SK-N-SH (cell line): ENCODE data around the gene CCDC88C. TPM values are rescaled to one million over a fixed set of nuclear protein-coding genes. Genes with fewer than 3 reads are reported as not detected.

ENCODE experiments used
- CTCF ChIA-PET: fragments of 300-600, 350-600 bp; formaldehyde crosslinking; extraction: SDS; loops from one replicate; lab custom pipeline; 2021; lab: Yijun Ruan, JAX
- POLR2A ChIA-PET: fragments of 350-600 bp; sonication (Branson Sonifier 250); formaldehyde crosslinking; extraction: SDS; loops from one replicate; lab custom pipeline; 2020; ENCODE audit warnings: antibody characterized with exemption, inconsistent platforms; lab: Yijun Ruan, JAX
- DNase-seq: peaks from one replicate; pipeline ENCODE4 v3.0.0; 2012
- H2AFZ ChIP-seq: fragments of 200-600 bp; sonication (generic); 2 replicates; pipeline ENCODE4 v1.8.1; 2016; ENCODE audit warnings: antibody characterized with exemption, mild to moderate bottlenecking, low read depth
- H3F3A ChIP-seq: fragments of 200-600 bp; sonication (generic); replicated peaks from 2 replicates; pipeline ENCODE3; 2016; ENCODE audit warnings: antibody characterized with exemption, mild to moderate bottlenecking; ENCODE audit not compliant: insufficient read depth
- H3K27ac ChIP-seq, 2 experiments: fragments of 200-500 bp in 1 of 2; fragments of 200-600 bp in 1 of 2; sonication (Bioruptor generic) in 1 of 2; sonication (generic), shearing (Covaris generic) in 1 of 2; 2 replicates each; pipeline versions ENCODE4 v1.5.1 to v1.6.1; 2014 to 2016; ENCODE audit warnings: low read depth in 2 of 2, inconsistent platforms in 1 of 2, low read length in 1 of 2, mild to moderate bottlenecking in 1 of 2, mixed read lengths in 1 of 2
- H3K27me3 ChIP-seq: fragments of 200-600 bp; sonication (generic), shearing (Covaris generic); 2 replicates; pipeline ENCODE4 v1.6.1; 2016; ENCODE audit warnings: mixed run types; ENCODE audit not compliant: insufficient read depth
- H3K36me3 ChIP-seq, 2 experiments: fragments of 200-500 bp in 1 of 2; fragments of 200-600 bp in 1 of 2; sonication (Bioruptor generic) in 1 of 2; sonication (generic) in 1 of 2; replicated peaks in 1 of 2; 2 replicates each; pipeline versions ENCODE3 to v1.5.1; 2014 to 2016; ENCODE audit warnings: low read length in 1 of 2, mild to moderate bottlenecking in 1 of 2; ENCODE audit not compliant: insufficient read depth in 2 of 2, control insufficient read depth in 1 of 2
- H3K4me1 ChIP-seq, 2 experiments: fragments of 200-500 bp in 1 of 2; fragments of 200-600 bp in 1 of 2; sonication (Bioruptor generic) in 1 of 2; sonication (generic), shearing (Covaris generic) in 1 of 2; 2 replicates each; pipeline versions ENCODE4 v1.5.1 to v1.6.1; 2014 to 2016; ENCODE audit warnings: low read depth in 1 of 2, low read length in 1 of 2, mixed run types in 1 of 2; ENCODE audit not compliant: insufficient read depth in 2 of 2, control insufficient read depth in 1 of 2
- H3K4me2 ChIP-seq: fragments of 200-600 bp; sonication (generic), shearing (Covaris generic); 2 replicates; pipeline ENCODE4 v1.6.1; 2017; ENCODE audit warnings: mixed run types
- H3K4me3 ChIP-seq, 2 experiments: fragments of 200-500 bp in 1 of 2; fragments of 200-600 bp in 1 of 2; sonication (Bioruptor generic) in 1 of 2; sonication (generic), shearing (Covaris generic) in 1 of 2; 2 replicates each; pipeline versions ENCODE4 v1.5.1 to v1.8.1; 2014 to 2016; ENCODE audit warnings: low read depth in 2 of 2, inconsistent platforms in 1 of 2, low read length in 1 of 2, mild to moderate bottlenecking in 1 of 2, mixed read lengths in 1 of 2, moderate library complexity in 1 of 2
- H3K79me2 ChIP-seq: fragments of 200-600 bp; sonication (generic); 2 replicates; pipeline ENCODE4 v1.8.1; 2017; ENCODE audit warnings: mild to moderate bottlenecking; ENCODE audit not compliant: insufficient read depth
- H3K9ac ChIP-seq: fragments of 200-600 bp; sonication (generic); 2 replicates; pipeline ENCODE4 v1.6.1; 2017; ENCODE audit warnings: mixed run types
- H3K9me2 ChIP-seq: fragments of 200-600 bp; sonication (generic); 2 replicates; pipeline ENCODE4 v1.6.1; 2017; ENCODE audit warnings: mixed run types
- H3K9me3 ChIP-seq: fragments of 200-600 bp; sonication (generic); 2 replicates; pipeline ENCODE4 v1.6.1; 2017; ENCODE audit warnings: mixed run types, mild to moderate bottlenecking, moderate library complexity
- H4K20me1 ChIP-seq: fragments of 200-600 bp; sonication (generic); 2 replicates; pipeline ENCODE4 v1.6.1; 2017; ENCODE audit warnings: mild to moderate bottlenecking, mixed run types; ENCODE audit not compliant: insufficient read depth
- CHD2 ChIP-seq: fragments of 150-350 bp; IDR thresholded peaks from 2 replicates; pipeline ENCODE4 v1.6.1; 2018; ENCODE audit warnings: low read length; ENCODE audit not compliant: partially characterized antibody
- FOSL2 ChIP-seq: IDR thresholded peaks from 2 replicates; pipeline ENCODE4 v1.4.0; 2012; ENCODE audit warnings: low read depth, mild to moderate bottlenecking, moderate library complexity, borderline replicate concordance
- GATA2 ChIP-seq: sonication (generic); formaldehyde crosslinking; IDR thresholded peaks from 2 replicates; pipeline ENCODE4 v1.5.0; 2020; ENCODE audit warnings: mild to moderate bottlenecking, missing genetic modification reagents
- IRF3 ChIP-seq: fragments of 150-350 bp; IDR thresholded peaks from 2 replicates; pipeline ENCODE4 v1.6.1; 2016; ENCODE audit warnings: mild to moderate bottlenecking, low read depth, low read length
- JUND ChIP-seq: IDR thresholded peaks from 2 replicates; pipeline ENCODE4 v1.4.0; 2012
- MEF2A ChIP-seq: IDR thresholded peaks from 2 replicates; pipeline ENCODE4 v1.4.0; 2012; ENCODE audit warnings: low read depth, borderline replicate concordance
- PBX3 ChIP-seq: IDR thresholded peaks from 2 replicates; pipeline ENCODE4; 2012
- POLR2AphosphoS5 ChIP-seq: IDR thresholded peaks from 2 replicates; pipeline ENCODE4 v1.6.1; 2012; ENCODE audit warnings: low read depth, low read length
- RAD21 ChIP-seq: IDR thresholded peaks from 2 replicates; pipeline ENCODE4 v1.6.1; 2012; ENCODE audit warnings: mild to moderate bottlenecking, low read length
- RCOR1 ChIP-seq: fragments of 150-350 bp; IDR thresholded peaks from 2 replicates; pipeline ENCODE4 v1.6.1; 2017; ENCODE audit warnings: antibody characterized with exemption, low read length
- RFX5 ChIP-seq: IDR thresholded peaks from 2 replicates; pipeline ENCODE4 v1.6.1; 2012; ENCODE audit warnings: mild to moderate bottlenecking, improper control_type of control experiment, low read length
- RXRA ChIP-seq: IDR thresholded peaks from 2 replicates; pipeline ENCODE4 v1.4.0; 2012; ENCODE audit warnings: low read depth, mild to moderate bottlenecking, borderline replicate concordance
- SIN3A ChIP-seq: IDR thresholded peaks from 2 replicates; pipeline ENCODE4 v1.6.1; 2012; ENCODE audit warnings: low read depth, mild to moderate bottlenecking, low read length, moderate library complexity, borderline replicate concordance
- SMC3 ChIP-seq: IDR thresholded peaks from 2 replicates; pipeline ENCODE4 v1.6.1; 2012; ENCODE audit warnings: low read depth, low read length, improper control_type of control experiment
- TAF1 ChIP-seq: IDR thresholded peaks from 2 replicates; pipeline ENCODE4 v1.6.1; 2012; ENCODE audit warnings: low read depth, mild to moderate bottlenecking, low read length, moderate library complexity, borderline replicate concordance
- TCF12 ChIP-seq: IDR thresholded peaks from 2 replicates; pipeline ENCODE4 v1.4.0; 2012
- TEAD4 ChIP-seq: IDR thresholded peaks from 2 replicates; pipeline ENCODE4 v1.4.0; 2012; ENCODE audit warnings: mild to moderate bottlenecking, borderline replicate concordance; ENCODE audit not compliant: insufficient read depth
- WGBS: methylation state at CpG from one replicate; pipeline ENCODE4 v1.1.6; 2017; ENCODE audit warnings: low lambda C conversion rate; 5-methylcytosine and 5-hydroxymethylcytosine counted together
- polyA plus RNA-seq, 3 experiments: library from polyadenylated mRNA; depleted of rRNA; stranded (reverse); fragments of >200 nt; gene quantifications; 2 replicates each; pipeline ENCODE4 v1.2.3, GENCODE V29; 2012
- TF ChIP-seq, protein P1 (sequence below): IDR thresholded peaks from 2 replicates; pipeline ENCODE4 v1.6.1; 2012; ENCODE audit warnings: mild to moderate bottlenecking, low read depth, low read length, moderate library complexity
- TF ChIP-seq, protein P2 (sequence below): IDR thresholded peaks from 2 replicates; pipeline ENCODE4 v1.4.0; 2012; ENCODE audit warnings: low read depth

Gene CCDC88C
- polyA plus RNA-seq, 1 of the 3 experiments (the other 2 are of a cell fraction), result 0.39 TPM

DNA sequence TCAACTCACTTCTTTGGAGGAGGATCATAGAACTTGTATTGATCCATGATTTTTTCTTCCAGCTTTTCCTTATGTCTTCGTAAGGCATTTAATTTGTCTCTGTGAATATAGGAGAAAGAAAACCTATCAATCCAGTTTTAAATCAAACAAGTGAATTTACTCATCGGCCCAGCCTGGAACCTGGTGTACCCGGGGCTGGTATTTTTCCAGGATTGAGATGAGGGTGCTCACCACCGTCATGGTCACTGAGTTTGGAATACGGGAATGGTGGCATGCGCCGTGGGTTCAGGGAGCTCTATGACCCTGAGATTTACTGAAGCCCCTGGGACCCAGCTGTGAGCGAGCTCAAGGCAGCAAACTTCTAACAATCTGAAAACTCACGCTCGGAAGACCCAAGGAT is 126.6 kb downstream of the CCDC88C start:
- no peak for TF ChIP-seq TAF1
- TF ChIP-seq JUND, result no peak
- TF ChIP-seq, protein P1, sequence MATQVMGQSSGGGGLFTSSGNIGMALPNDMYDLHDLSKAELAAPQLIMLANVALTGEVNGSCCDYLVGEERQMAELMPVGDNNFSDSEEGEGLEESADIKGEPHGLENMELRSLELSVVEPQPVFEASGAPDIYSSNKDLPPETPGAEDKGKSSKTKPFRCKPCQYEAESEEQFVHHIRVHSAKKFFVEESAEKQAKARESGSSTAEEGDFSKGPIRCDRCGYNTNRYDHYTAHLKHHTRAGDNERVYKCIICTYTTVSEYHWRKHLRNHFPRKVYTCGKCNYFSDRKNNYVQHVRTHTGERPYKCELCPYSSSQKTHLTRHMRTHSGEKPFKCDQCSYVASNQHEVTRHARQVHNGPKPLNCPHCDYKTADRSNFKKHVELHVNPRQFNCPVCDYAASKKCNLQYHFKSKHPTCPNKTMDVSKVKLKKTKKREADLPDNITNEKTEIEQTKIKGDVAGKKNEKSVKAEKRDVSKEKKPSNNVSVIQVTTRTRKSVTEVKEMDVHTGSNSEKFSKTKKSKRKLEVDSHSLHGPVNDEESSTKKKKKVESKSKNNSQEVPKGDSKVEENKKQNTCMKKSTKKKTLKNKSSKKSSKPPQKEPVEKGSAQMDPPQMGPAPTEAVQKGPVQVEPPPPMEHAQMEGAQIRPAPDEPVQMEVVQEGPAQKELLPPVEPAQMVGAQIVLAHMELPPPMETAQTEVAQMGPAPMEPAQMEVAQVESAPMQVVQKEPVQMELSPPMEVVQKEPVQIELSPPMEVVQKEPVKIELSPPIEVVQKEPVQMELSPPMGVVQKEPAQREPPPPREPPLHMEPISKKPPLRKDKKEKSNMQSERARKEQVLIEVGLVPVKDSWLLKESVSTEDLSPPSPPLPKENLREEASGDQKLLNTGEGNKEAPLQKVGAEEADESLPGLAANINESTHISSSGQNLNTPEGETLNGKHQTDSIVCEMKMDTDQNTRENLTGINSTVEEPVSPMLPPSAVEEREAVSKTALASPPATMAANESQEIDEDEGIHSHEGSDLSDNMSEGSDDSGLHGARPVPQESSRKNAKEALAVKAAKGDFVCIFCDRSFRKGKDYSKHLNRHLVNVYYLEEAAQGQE, result no peak
- no peak for TF ChIP-seq SMC3
- no peak for TF ChIP-seq RCOR1
- no peak for TF ChIP-seq RFX5
- TF ChIP-seq RXRA, result no peak
- TF ChIP-seq RAD21, result no peak
- TF ChIP-seq TEAD4, result no peak

DNA sequence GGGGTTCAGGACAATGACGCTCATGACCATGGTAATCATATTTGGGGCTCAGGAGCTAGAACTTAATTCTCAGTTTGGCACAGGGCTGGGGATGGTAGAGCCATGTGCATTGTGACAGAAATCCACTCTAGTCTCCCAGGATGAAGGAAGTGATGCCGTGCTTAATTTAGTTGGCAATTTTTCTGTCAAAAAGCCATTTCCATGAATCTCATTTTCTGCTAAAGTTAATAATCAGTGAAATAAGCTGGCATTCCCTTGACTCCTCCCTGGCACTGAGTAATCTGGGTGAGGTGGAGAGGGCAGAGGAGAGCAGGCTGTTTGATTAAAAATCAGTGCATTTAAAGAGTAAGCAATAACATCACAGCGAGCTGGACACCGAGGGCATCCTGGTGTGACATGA is 128.2 kb downstream of the CCDC88C start:
- H3K9me2 ChIP-seq, result no peaks in the 10 kb centered on the region
- no peaks in the 10 kb centered on the region for H3K36me3 ChIP-seq
- no peaks in the 10 kb centered on the region for H3K27me3 ChIP-seq
- no peak overlapping the region for H3K27ac ChIP-seq
- H3K4me1 ChIP-seq, result peaks cover 11 to 17% of the 10 kb centered on the region in 2 experiments; a peak in 3 of 4 replicates
- DNase-seq, result no peak
- H3K9me3 ChIP-seq, result no peaks in the 10 kb centered on the region
- H3K9ac ChIP-seq, result no peak overlapping the region
- H3F3A ChIP-seq, result no peaks in the 10 kb centered on the region
- H2AFZ ChIP-seq, result no peak overlapping the region
- H3K4me2 ChIP-seq, result no peak overlapping the region
- ChIA-PET CTCF (interaction anchor here (0.9 to 18.4 kb wide), 3 partner anchors 39 to 386 kb away, joined by 3 to 391 read pairs (median 4); no protein-coding TSS in a partner anchor), POLR2A (no interaction called here)
- WGBS, result 91% methylated on average over 4 of the region's 4 CpGs
- H3K4me3 ChIP-seq, result no peak overlapping the region
- H3K79me2 ChIP-seq, result no peaks in the 10 kb centered on the region
- no peaks in the 10 kb centered on the region for H4K20me1 ChIP-seq
- TF ChIP-seq SMC3 (no peak), CHD2 (no peak), POLR2AphosphoS5 (no peak), GATA2 (CRISPR knock-in tag) (no peak), IRF3 (no peak), PBX3 (no peak), RCOR1 (no peak), SIN3A (no peak), FOSL2 (no peak), TCF12 (no peak), TEAD4 (no peak), MEF2A (no peak)
- TF ChIP-seq, protein P2, sequence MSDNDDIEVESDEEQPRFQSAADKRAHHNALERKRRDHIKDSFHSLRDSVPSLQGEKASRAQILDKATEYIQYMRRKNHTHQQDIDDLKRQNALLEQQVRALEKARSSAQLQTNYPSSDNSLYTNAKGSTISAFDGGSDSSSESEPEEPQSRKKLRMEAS, result no peak

More for the DNA sequence above, 126.6 kb downstream of the CCDC88C start:
- Histone ChIP-seq H3K9me2 (no peaks in the 10 kb centered on the region), H3K4me3 (no peak overlapping the region), H3K27ac (no peak overlapping the region), H3K4me2 (no peak overlapping the region), H2AFZ (no peak overlapping the region), H4K20me1 (no peaks in the 10 kb centered on the region), H3K79me2 (no peaks in the 10 kb centered on the region), H3K27me3 (no peaks in the 10 kb centered on the region), H3K9ac (no peak overlapping the region), H3K4me1 (peaks cover 0 to 4% of the 10 kb centered on the region in 2 experiments; a peak in 2 of 4 replicates), H3F3A (no peaks in the 10 kb centered on the region), H3K9me3 (no peaks in the 10 kb centered on the region), H3K36me3 (no peaks in the 10 kb centered on the region)
- POLR2A ChIA-PET, result no interaction called here
- 90% methylated on average over 10 of the region's 10 CpGs for WGBS
- CTCF ChIA-PET, result interaction anchor here (0.9 to 18.4 kb wide), 3 partner anchors 32 to 388 kb away, joined by 3 to 391 read pairs (median 7); no protein-coding TSS in a partner anchor
- DNase-seq, result no peak
